DOHH2 (cell line): ENCODE results near the gene OR14I1.

Source experiments
- H3F3A ChIP-seq: fragments of 200-600 bp; sonication (generic), shearing (Covaris generic); 2 replicates; pipeline ENCODE4 v1.6.0; 2016; ENCODE audit warnings: antibody characterized with exemption, mild to moderate bottlenecking; ENCODE audit not compliant: control insufficient read depth, insufficient read depth
- H3K27ac ChIP-seq: fragments of 200-600 bp; sonication (generic); 2 replicates; pipeline ENCODE4 v1.5.1; 2014; ENCODE audit warnings: low read depth, mild to moderate bottlenecking, low read length, moderate library complexity
- H3K27me3 ChIP-seq: fragments of 200-600 bp; sonication (generic); 2 replicates; pipeline ENCODE4 v1.6.1; 2014; ENCODE audit warnings: mild to moderate bottlenecking, low read length, mixed read lengths; ENCODE audit not compliant: control insufficient read depth
- H3K36me3 ChIP-seq: fragments of 200-600 bp; sonication (generic); 2 replicates; pipeline ENCODE4 v1.6.1; 2014; ENCODE audit warnings: mild to moderate bottlenecking, low read length, moderate library complexity, mixed read lengths; ENCODE audit not compliant: control insufficient read depth
- H3K4me1 ChIP-seq: fragments of 200-600 bp; sonication (generic); 2 replicates; pipeline ENCODE4 v1.6.1; 2014; ENCODE audit warnings: mild to moderate bottlenecking, low read length, mixed read lengths; ENCODE audit not compliant: control insufficient read depth
- H3K4me2 ChIP-seq: fragments of 200-600 bp; sonication (generic); 2 replicates; pipeline ENCODE4 v1.6.0; 2014; ENCODE audit warnings: mild to moderate bottlenecking, low read length, moderate library complexity
- H3K4me3 ChIP-seq: fragments of 200-600 bp; sonication (generic); 2 replicates; pipeline ENCODE4 v1.5.1; 2014; ENCODE audit warnings: mild to moderate bottlenecking, low read length, mixed read lengths
- H3K79me2 ChIP-seq: fragments of 200-600 bp; sonication (generic); 2 replicates; pipeline ENCODE4 v1.6.1; 2014; ENCODE audit warnings: mild to moderate bottlenecking, low read length, mixed read lengths; ENCODE audit not compliant: control insufficient read depth
- H3K9me2 ChIP-seq: fragments of 200-600 bp; sonication (generic); replicated peaks from 2 replicates; pipeline ENCODE4 v1.6.1; 2014; ENCODE audit warnings: mild to moderate bottlenecking, low read length, mixed read lengths; ENCODE audit not compliant: control insufficient read depth
- H3K9me3 ChIP-seq: fragments of 200-600 bp; sonication (generic); 2 replicates; pipeline ENCODE4 v1.6.1; 2014; ENCODE audit warnings: antibody characterized with exemption, low read length, mixed read lengths; ENCODE audit not compliant: control insufficient read depth, insufficient read depth
- H4K20me1 ChIP-seq: fragments of 200-600 bp; sonication (generic); 2 replicates; pipeline ENCODE4 v1.6.0; 2014; ENCODE audit warnings: low read depth, mild to moderate bottlenecking, antibody characterized with exemption, low read length, moderate library complexity; ENCODE audit not compliant: control insufficient read depth, insufficient read depth
- CTCF ChIP-seq: fragments of 200-600 bp; sonication (generic); IDR thresholded peaks from one replicate; pipeline ENCODE4 v1.5.1; 2014; ENCODE audit warnings: antibody characterized with exemption, mild to moderate bottlenecking, low read depth, low read length; ENCODE audit not compliant: poor library complexity, severe bottlenecking
- EZH2phosphoT487 ChIP-seq: fragments of 200-600 bp; sonication (generic); IDR thresholded peaks from 2 replicates; pipeline ENCODE4 v1.6.1; 2017; ENCODE audit warnings: borderline replicate concordance, mild to moderate bottlenecking, antibody characterized with exemption, low read length, moderate library complexity, mixed read lengths

The OR14I1 gene

DNA sequence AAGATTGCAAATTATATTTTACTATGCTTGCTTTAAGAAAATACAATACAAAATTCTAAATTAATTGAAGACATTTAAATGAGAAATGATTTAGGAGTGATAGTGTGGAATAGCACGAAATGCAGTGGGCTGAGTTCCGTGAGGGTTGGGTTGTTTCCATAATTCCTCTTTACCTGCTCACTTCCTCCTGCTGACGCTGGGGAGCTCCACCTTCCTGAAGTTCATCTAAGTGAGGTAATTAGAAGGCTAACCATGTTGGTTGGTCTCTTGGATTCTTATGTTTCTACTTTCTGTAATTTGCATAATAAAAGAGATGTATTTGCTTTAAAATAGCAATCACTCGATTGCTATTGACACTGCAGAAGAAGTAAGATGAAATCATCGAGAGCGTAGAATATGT is 4.7 kb downstream of the OR14I1 start:
- peaks cover 8% of the 10 kb centered on the region; the same call in 1 of the 2 replicates for H3K4me1 ChIP-seq
- H3F3A ChIP-seq, result no peaks in the 10 kb centered on the region
- H3K27me3 ChIP-seq, result peaks cover 15% of the 10 kb centered on the region
- H3K4me3 ChIP-seq, result no peak overlapping the region
- no peaks in the 10 kb centered on the region for H4K20me1 ChIP-seq
- H3K4me2 ChIP-seq, result no peak overlapping the region
- TF ChIP-seq EZH2phosphoT487 (no peak), CTCF (no peak)
- H3K36me3 ChIP-seq, result no peaks in the 10 kb centered on the region
- H3K27ac ChIP-seq, result no peak overlapping the region
- H3K79me2 ChIP-seq, result no peaks in the 10 kb centered on the region
- H3K9me2 ChIP-seq, result no peaks in the 10 kb centered on the region
- no peaks in the 10 kb centered on the region for H3K9me3 ChIP-seq

DNA sequence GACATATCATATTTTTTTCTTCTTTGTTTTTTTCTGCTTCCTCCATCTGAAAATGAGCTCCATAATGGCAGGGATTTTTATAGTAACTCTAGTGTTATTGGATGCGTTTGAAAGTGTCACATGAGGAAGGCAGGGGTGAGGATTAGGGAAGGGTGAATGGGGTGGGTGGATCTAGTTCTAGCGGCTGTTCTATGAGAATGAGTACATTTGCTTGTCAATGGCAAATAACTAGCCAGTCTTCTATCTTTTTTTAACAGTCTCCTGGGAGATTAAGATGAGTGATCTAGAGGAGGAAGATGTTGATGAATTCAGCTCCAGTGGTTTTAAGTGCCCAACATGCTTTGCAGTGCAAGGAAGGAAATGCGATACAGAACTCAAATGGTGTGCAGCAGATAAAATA is 5.8 kb downstream of the OR14I1 start:
- Histone ChIP-seq H3K27ac (no peak overlapping the region), H3F3A (no peaks in the 10 kb centered on the region), H3K36me3 (no peaks in the 10 kb centered on the region), H3K79me2 (no peaks in the 10 kb centered on the region), H3K4me1 (peaks cover 8% of the 10 kb centered on the region; the same call in 1 of the 2 replicates), H3K9me3 (no peaks in the 10 kb centered on the region), H4K20me1 (no peaks in the 10 kb centered on the region), H3K4me2 (no peak overlapping the region), H3K27me3 (peaks cover 9% of the 10 kb centered on the region; the same call in 1 of the 2 replicates), H3K9me2 (no peaks in the 10 kb centered on the region), H3K4me3 (no peak overlapping the region)
- TF ChIP-seq CTCF (no peak), EZH2phosphoT487 (no peak)

DNA sequence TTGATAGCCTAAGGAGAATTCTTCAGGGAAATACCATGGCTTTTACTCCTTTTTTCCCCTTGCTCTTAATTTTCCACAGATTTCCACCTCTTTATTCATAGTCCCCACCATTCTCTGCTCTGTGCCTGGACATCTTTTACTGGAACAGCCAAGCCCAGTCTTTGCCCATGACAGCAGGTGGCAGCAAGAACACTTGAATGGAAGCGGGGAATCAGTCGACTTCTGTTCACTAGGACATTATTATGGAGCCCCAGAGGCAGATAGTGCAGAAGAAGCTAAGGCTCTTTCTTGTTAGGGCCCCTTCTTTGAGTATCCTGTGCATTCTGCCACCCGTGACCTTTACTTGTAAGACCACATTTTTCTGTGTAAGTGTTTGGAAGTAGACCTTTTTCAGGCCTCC is 6.3 kb downstream of the OR14I1 start:
- no peaks in the 10 kb centered on the region for H4K20me1 ChIP-seq
- H3K79me2 ChIP-seq, result no peaks in the 10 kb centered on the region
- no peak overlapping the region for H3K4me2 ChIP-seq
- H3K4me1 ChIP-seq, result peaks cover 8% of the 10 kb centered on the region; the same call in 1 of the 2 replicates
- H3K9me2 ChIP-seq, result no peaks in the 10 kb centered on the region
- H3K9me3 ChIP-seq, result no peaks in the 10 kb centered on the region
- TF ChIP-seq CTCF, result peak; percentile 40
- no peak for TF ChIP-seq EZH2phosphoT487
- H3K4me3 ChIP-seq, result no peak overlapping the region
- H3K27ac ChIP-seq, result no peak overlapping the region
- no peaks in the 10 kb centered on the region for H3K36me3 ChIP-seq
- H3F3A ChIP-seq, result no peaks in the 10 kb centered on the region
- peaks cover 9% of the 10 kb centered on the region; the same call in 1 of the 2 replicates for H3K27me3 ChIP-seq
